NB4 (cell line): ENCODE data around the gene CCL4.

Experiments
- DNase-seq: peaks from one replicate; pipeline ENCODE4 v3.0.0; 2010; ENCODE audit warnings: low read depth
- H3K4me3 ChIP-seq: one replicate; pipeline ENCODE4 v1.5.1; 2011; ENCODE audit warnings: mild to moderate bottlenecking, low read depth, low read length, moderate library complexity
- CTCF ChIP-seq: IDR thresholded peaks from one replicate; pipeline ENCODE4 v1.5.1; 2012; ENCODE audit warnings: low read depth, low read length
- MAX ChIP-seq: IDR thresholded peaks from 2 replicates; pipeline ENCODE4 v1.6.1; 2011; ENCODE audit warnings: low read depth, low read length
- MYC ChIP-seq: IDR thresholded peaks from 2 replicates; pipeline ENCODE4 v1.6.1; 2011; ENCODE audit warnings: low read depth, low read length
- POLR2A ChIP-seq: IDR thresholded peaks from 2 replicates; pipeline ENCODE4 v1.6.1; 2011; ENCODE audit warnings: mild to moderate bottlenecking; ENCODE audit not compliant: insufficient read length; ENCODE audit errors: extremely low read depth

The CCL4 gene

GRCh38 chr17:36132421-36132831, 28.8 kb downstream of the CCL4 start:
- no peak for DNase-seq

GRCh38 chr17:36133602-36134236, 30.1 kb downstream of the CCL4 start:
- no peak overlapping the region for H3K4me3 ChIP-seq
- TF ChIP-seq CTCF (no peak), MYC (no peak), MAX (no peak), POLR2A (no peak)
- DNase-seq = no peak

More at GRCh38 chr17:36132421-36132831, 28.8 kb downstream of the CCL4 start:
- TF ChIP-seq CTCF (no peak), POLR2A (no peak), MYC (no peak), MAX (no peak)
- no peak overlapping the region for H3K4me3 ChIP-seq

GRCh38 chr17:36135465-36135864, 31.8 kb downstream of the CCL4 start:
- TF ChIP-seq CTCF = no peak
- TF ChIP-seq POLR2A = no peak
- TF ChIP-seq MAX = 0 out of 2 replicates have a peak, but pooled peaks have one; percentile 2
- peak; percentile 39 for DNase-seq

GRCh38 chr17:36136036-36136435, 32.4 kb downstream of the CCL4 start:
- TF ChIP-seq MYC (no peak), POLR2A (no peak), MAX (no peak), CTCF (no peak)
- peak; percentile 63 for DNase-seq
- no peak overlapping the region for H3K4me3 ChIP-seq

More at GRCh38 chr17:36135465-36135864, 31.8 kb downstream of the CCL4 start:
- H3K4me3 ChIP-seq = no peak overlapping the region

GRCh38 chr17:36136439-36136838, 32.8 kb downstream of the CCL4 start:
- no peak overlapping the region for H3K4me3 ChIP-seq
- no peak for DNase-seq
- no peak for TF ChIP-seq POLR2A
- TF ChIP-seq MAX = no peak
- TF ChIP-seq CTCF = no peak
- no peak for TF ChIP-seq MYC
